AG04449 (cell line): ENCODE measurements around the gene LINGO1.

Experiments used
- CTCF ChIA-PET: fragments of 350-600 bp; formaldehyde crosslinking; extraction: SDS; loops from one replicate; lab custom pipeline; 2021; ENCODE audit warnings: antibody characterized with exemption; lab: Yijun Ruan, JAX
- POLR2A ChIA-PET: fragments of 400-600, 350-600 bp; formaldehyde crosslinking; extraction: SDS; loops from one replicate; lab custom pipeline; 2020; ENCODE audit warnings: antibody characterized with exemption, inconsistent platforms; lab: Yijun Ruan, JAX
- DNase-seq: peaks from one replicate; pipeline ENCODE4 v3.0.0-alpha.2; 2010; ENCODE audit warnings: low read depth, low spot score
- H3K4me3 ChIP-seq: 2 replicates; pipeline ENCODE4 v1.5.1; 2011; ENCODE audit warnings: low read depth, mild to moderate bottlenecking, control low read depth, low read length
- CTCF ChIP-seq: IDR thresholded peaks from one replicate; pipeline ENCODE4 v1.5.1; 2011; ENCODE audit warnings: mild to moderate bottlenecking, moderate library complexity, low read length, control low read depth, inconsistent platforms; ENCODE audit not compliant: insufficient read depth; ENCODE audit errors: missing control alignments

Gene LINGO1

GRCh38 chr15:77672135-77672534 is 39.4 kb upstream of the LINGO1 start:
- no peak for DNase-seq
- ChIA-PET POLR2A (no interaction called here), CTCF (interaction anchor here (0.7 to 2.1 kb wide), 4 partner anchors 10 to 149 kb away, joined by 3 to 9 read pairs (median 6); partner anchors contain the start of gene LINGO1)
- no peak overlapping the region for H3K4me3 ChIP-seq
- no peak for TF ChIP-seq CTCF

GRCh38 chr15:77671362-77672056 is 38.8 kb upstream of the LINGO1 start:
- CTCF ChIA-PET: interaction anchor here (0.8 to 2.1 kb wide), 3 partner anchors 10 to 150 kb away, joined by 5 to 9 read pairs (median 6); partner anchors contain the start of gene LINGO1
- no peak for DNase-seq

GRCh38 chr15:77670558-77671361 is 38.0 kb upstream of the LINGO1 start:
- POLR2A ChIA-PET: no interaction called here
- no peak overlapping the region for H3K4me3 ChIP-seq
- CTCF ChIA-PET: interaction anchor here (1.6 to 2.1 kb wide), 2 partner anchors 9 to 37 kb away, joined by 6 to 9 read pairs; partner anchors contain the start of gene LINGO1
- no peak for TF ChIP-seq CTCF
- DNase-seq: no peak

More at GRCh38 chr15:77671362-77672056, 38.8 kb upstream of the LINGO1 start:
- POLR2A ChIA-PET: no interaction called here
- no peak overlapping the region for H3K4me3 ChIP-seq
- TF ChIP-seq CTCF: no peak

DNA sequence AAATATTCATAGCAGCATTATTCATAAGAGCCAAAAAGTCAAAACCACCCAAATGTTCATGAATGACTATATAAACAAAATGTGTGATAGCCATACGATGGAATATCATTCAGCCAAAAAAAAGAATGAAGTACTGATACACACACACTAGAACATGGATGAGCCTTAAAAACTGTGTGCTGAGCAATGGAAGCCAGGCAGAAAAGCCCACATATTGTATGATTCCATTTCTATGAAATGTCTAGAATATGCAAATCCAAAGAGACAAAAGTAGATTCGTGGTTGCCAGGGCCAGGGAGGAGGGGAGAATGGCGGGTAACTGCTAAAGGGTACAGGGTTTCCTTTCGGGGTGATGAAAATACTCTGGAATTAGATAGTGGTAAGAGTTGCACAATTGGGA is 37.2 kb upstream of the LINGO1 start:
- ChIA-PET CTCF (no interaction called here), POLR2A (no interaction called here)
- no peak overlapping the region for H3K4me3 ChIP-seq
- no peak for DNase-seq
- TF ChIP-seq CTCF: no peak

DNA sequence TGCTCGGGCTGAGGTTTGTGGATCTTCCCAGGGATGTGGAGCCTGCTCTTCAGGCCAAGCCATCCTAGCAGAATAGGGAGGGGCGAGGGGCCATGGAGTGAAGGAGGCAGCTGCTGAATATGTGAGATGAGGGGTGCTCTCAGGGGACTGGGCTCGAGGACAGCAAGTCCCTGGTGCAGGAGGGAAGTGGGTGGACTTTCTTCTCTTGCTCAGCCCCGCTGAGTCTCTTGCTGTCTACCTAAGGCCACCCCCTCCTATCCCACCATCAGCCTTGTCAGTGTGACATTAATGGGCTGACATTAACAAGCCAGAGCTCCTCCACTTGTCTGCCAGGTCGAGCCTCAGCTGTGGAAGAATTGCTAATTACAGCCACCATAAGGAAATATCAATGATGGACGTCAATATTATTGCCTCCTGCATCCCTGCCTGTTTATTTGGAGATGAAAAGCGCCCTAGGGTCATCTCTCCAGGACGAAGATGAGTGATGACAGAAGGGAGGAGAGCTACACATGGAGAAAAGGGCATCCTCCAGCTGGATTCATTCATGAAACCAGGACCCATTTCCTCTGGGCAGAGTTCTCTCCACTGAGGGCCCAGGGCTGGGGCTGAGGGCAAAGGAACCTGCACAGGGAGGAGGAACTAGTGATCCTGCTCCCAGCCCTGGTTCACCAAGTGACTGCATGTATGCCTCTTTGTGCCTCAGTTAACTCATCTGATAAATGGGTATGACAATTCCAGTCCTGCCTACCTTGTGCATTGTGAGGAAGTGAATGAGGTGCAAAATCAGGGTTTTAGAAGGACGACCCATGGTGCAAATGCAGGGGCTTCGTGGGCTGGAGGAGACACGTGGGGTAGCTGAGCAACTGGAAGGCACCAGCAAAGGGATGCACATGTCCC is 34.9 kb upstream of the LINGO1 start:
- no peak for DNase-seq
- no peak overlapping the region for H3K4me3 ChIP-seq
- POLR2A ChIA-PET: no interaction called here
- TF ChIP-seq CTCF: no peak
- CTCF ChIA-PET: interaction anchor here (0.6 to 1.7 kb wide), 2 partner anchors 34 to 1820 kb away, joined by 3 to 5 read pairs; no protein-coding TSS in a partner anchor

GRCh38 chr15:77666296-77666660 is 33.6 kb upstream of the LINGO1 start:
- TF ChIP-seq CTCF: no peak
- no peak for DNase-seq
- CTCF ChIA-PET: no interaction called here
- POLR2A ChIA-PET: no interaction called here
- no peak overlapping the region for H3K4me3 ChIP-seq
